HG02870 (cell line): ENCODE measurements around the gene ERG.

Experiments
- ATAC-seq: cut with Tn5 transposase; IDR thresholded peaks from one replicate; pipeline ENCODE4 v1.9.1; 2021; ENCODE audit warnings: mild to moderate bottlenecking, moderate library complexity; ENCODE audit not compliant: unreplicated experiment

ERG gene

DNA sequence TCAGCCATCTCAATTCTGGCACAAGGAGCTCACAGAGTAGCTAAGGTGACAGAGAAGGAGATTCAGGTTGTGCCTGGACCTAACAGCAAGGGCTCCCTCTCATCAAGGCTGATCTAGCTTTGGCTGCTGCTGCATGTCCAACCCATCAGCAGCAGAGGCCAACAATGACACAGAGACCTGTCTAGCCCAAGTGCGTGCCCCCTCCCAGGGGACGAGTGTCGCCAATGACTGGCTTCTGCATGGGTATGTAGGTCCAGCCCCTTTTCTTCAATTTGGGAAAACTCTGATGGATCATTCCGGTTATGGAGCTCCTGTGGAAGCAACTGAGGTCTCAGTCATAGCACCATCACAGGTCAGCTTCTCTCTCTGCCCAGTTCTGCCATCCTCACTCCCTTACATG lies 158.1 kb downstream of the ERG start:
- ATAC-seq, result no peak

DNA sequence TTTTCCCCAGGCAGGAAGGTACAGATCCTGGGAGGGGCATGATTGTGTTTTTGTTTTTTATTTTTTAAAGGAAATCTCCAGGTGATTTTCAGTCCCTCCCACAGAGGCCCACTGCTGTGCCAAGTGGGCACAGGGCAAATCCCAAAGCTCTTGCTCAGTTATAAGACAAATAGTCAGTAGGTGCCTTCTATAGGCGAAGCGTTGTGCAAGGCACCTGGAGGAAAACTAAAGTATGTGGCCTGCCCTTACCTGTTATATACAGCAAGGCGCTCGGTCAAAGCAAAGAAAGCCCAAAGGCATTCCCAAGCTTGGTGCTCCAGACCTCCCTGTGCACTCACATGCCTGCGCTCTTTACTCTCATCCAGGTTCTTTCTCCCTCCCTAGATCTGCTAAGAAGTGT lies 160.5 kb downstream of the ERG start:
- ATAC-seq, result no peak

DNA sequence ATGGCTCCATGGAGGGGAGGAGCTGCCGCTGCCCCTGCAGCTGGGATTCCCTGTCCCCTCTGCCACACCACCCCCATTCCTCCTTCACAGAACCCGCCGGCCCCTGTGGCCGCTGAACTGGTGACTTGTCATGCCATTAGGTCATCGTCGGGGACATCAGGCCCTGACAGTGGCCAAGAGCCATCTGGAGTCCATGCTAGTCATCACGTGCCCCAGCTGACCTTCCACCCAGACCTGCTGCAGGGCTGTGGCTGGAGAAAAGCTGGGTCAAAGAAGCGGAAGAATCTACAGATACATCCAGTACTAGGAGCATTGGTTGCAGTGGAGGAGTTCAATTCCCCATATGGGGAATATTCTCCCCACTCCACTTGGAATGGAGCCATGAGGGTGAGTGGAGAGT lies 163.4 kb downstream of the ERG start:
- no peak for ATAC-seq

DNA sequence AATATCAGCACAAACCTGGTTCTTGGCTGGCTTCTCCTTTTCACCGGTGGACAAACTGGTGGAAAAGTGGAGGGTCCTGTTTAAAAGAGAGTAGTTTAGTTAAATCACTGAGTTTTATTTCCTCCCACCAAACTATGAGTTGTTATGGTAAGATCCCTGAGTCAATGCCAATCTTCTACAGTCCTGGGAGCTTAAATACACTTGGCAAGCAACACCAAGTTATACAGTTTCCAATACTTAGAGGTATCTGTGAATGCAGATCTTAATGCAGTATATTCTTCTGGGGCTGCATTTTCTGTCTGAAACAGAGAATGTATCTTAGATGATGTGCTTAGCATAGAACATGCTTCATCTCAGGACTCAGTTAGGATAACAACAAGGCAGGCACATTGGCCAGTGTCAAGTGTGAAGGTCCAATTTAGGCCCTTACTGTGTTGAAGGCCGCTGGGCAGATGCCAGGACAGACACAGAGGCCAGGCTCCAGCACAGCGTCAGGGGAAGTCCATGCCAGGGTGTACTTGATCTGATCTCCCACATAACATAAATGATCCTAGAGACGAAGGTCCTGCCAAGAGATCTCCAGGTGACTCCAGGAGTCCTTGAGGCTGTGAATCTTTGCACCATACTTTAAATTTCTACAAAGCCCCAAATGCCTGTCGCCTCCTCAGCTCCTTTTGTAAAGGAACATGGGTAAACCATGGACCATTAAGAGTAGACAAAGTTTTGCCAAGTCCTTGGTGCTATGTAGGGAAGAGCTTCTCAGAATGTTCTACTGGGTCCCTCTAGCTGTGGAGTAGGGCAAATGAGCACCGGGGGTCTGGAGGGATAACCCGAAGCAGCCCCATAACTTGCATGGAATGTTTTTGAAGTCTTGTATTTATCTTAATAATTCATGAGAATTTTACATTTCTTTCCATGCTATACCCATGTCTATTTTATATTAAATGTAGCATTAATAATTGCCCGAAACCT lies 164.7 kb downstream of the ERG start:
- ATAC-seq, result no peak

DNA sequence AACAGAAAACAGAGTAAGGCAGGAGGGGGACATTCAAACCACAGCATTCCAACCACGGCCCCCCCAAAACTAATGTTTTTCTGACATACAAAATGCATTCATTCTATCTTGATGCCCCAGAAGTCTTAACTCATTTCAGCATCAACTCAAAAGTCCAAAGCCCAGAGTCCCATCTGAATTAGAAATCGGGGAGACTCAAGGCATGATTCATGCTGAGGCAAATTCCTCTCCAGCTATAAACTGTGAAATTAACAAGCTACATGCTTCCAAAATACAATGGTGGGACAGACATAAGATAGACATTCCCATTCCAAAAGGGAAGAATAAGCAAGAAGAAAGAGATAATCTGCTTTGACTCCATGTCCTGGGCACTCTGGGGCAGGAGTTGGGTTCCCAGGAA lies 167.6 kb downstream of the ERG start:
- no peak for ATAC-seq
